ENCODE data around the gene ATP2C2. TPM values are rescaled to one million over a fixed set of nuclear protein-coding genes. Genes with fewer than 3 reads are reported as not detected.
"Not testable (repeated sequence)": the region's sequence is repeated elsewhere in the genome, so short reads cannot be mapped to it uniquely, and the experiment has no call there.

ATP2C2 gene
- total RNA-seq, 1 donor from 2014 or later: 33.2 TPM

DNA sequence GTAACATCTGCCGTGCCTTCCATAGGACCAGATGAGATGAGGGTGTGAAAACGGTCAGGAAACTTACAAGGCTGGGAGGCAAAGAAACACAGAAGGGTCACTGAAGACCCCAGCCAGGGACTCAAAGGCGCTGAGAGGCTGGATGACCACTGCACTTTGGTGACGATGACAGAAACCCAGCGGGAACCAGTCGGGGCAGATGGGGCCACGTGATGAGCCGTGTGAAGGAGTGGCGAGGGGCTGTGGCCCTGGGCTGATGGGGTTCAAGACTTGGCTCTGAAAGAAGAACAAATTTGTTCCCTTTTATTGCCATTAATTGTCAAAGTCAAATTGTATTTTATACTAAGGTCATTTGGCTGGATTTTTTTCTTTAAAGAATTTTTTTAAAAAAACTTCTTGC is 28.6 kb upstream of the ATP2C2 start:
- no peak for DNase-seq (ENCODE audit: low spot score)

DNA sequence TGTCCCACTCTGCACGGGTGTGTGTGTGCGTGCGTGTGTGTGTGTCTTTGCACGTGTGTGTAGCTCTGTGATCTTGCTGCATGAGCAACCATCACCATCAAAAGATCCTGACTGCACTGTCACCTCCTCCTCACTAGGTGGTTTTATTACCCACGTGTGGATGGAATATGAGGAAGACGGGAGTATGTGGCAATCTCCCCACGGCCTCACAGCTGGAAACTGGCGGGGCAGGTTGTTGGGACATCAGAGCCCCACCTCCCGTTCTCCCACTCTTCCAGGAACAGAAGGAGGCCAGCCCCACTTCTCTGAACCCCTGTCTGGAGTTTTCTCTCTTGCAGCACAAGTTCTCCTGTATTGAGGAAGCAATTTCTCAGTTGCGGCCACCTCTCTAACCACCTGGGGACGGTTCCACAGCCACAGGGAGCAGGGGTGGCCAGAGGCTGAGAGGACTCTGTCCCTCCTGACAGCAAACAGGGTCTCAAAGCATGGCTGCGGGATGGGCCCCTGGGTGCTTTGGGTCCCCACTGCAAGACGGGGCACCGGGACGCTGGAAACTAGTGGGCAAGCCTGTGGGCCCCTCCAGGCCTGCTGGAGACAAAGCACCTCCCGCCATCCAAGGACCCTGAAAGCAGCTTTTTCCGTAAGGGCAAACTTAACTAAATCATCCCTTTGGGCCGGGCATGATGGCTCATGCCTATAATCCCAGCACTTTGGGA is 27.9 kb upstream of the ATP2C2 start:
- DNase-seq (ENCODE audit: low spot score): peak; percentile 65

DNA sequence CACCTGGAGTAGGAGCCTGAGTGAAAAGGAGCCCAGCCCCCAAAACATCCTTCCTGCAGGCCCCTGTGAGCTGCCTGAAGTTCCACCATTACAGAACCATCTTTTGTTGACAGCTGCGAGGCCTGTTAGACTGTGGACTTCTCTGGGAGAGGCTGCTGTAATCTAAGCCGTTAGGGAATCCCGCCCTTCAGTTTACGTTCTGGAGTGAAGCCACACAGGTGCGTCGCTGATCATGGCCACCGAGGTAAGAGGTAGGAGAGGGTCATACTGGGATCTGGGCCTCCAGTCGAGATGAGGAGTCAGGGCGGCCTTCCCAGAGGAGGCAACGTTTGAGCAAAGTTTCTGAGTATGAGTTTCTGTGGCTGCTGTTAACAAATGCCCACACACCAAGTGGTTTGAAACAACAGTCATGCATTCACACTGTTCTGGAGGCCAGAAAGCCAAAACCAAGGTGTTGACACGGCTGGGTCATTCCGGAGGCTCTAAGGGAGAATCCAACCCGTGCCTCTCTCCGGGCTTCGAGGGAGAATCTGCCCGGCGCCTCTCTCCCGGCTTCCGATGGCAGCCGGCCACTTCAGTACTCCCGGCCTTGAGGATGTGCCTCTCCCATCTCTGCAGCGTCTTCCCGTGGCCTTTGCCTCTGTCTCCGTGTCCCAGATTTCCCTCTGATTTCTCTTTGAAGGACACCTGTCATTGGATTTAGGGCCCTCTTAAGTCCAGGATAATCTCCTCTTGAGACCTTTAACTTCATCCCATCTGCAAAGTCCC is 26.6 kb upstream of the ATP2C2 start:
- no peak for DNase-seq (ENCODE audit: low spot score)

DNA sequence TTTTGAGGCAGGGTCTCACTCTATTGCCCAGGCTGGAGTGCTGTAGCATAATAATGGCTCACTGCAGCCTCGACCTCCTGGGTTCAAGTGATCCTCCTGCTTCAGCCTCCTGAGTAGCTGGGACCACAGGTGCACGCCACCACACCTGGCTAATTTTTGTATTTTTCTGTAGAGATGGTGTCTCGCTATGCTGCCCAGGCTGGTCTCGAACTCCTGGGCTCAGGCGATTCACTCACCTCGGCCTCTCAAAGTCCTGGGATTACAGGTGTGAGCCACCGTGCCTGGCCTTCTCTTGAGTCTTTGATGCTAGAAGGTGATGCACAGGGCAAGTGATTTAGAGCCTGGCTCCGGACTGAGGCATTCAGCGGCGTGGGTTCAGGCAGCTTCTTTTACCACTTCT is 24.5 kb upstream of the ATP2C2 start:
- not testable (repeated sequence) for DNase-seq (ENCODE audit: low spot score)

DNA sequence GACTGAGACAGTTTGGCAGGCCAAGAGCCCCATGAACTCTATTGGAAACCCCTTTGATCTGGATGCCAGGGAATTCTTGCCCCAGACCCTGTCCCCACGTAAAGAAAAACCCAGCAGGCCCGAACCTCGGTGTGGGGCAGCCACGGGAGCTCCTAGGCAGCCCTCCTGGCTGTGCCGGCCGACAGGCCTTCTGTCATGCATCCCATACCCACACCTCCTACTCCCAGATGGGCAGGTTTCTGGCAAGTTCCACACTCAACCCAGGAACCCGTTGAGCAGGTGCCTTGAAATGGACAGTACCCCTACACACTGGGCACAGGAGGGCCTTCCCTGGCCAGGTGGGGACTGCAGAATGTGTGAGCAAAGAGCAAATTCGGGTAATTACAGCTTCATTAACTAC is 23.6 kb upstream of the ATP2C2 start:
- no peak for DNase-seq (ENCODE audit: low spot score)

DNA sequence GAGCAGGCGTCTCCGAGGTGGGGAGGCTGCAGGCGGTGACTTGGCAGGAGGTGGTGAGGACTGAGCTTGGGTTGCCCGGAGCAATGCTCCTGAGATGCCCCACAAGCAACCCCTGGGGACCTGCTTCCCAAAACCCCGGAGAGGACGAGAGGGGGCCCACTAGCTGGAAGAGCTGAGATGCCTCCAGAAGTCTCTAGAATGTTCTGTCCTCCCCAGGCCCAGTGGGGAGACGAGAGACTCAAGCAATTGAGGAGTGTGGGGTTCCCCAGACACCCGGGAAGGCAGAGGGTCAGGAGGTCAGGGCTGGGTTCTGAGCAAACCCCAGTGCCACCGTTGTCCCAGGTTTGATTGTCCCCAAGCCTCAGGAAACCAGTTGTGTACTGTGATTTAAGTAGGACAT is 21.2 kb upstream of the ATP2C2 start:
- DNase-seq (ENCODE audit: low spot score): no peak

DNA sequence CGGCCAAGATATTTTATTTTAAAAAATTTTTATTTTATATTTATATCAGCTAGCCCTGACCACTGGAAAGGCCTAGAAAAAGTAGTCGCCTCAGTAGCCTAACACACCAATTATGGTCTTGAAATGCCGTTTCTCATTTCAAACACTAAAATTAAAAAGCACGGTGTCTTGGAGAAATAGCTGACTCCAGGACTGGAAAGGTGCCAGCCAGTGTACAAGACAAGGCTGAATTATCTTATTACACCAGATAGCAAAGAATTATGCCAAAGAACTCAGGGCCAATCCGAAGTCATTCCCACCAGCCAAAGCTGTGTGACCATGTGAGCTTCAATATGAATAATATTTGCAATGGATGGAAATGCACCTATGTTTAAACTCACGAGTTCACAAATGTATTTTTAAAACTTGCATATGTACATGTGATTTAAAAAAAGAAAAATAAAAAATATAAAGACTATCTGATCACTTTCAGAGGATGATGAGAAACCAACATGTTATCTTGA is 19.9 kb upstream of the ATP2C2 start:
- DNase-seq (ENCODE audit: low spot score): no peak

DNA sequence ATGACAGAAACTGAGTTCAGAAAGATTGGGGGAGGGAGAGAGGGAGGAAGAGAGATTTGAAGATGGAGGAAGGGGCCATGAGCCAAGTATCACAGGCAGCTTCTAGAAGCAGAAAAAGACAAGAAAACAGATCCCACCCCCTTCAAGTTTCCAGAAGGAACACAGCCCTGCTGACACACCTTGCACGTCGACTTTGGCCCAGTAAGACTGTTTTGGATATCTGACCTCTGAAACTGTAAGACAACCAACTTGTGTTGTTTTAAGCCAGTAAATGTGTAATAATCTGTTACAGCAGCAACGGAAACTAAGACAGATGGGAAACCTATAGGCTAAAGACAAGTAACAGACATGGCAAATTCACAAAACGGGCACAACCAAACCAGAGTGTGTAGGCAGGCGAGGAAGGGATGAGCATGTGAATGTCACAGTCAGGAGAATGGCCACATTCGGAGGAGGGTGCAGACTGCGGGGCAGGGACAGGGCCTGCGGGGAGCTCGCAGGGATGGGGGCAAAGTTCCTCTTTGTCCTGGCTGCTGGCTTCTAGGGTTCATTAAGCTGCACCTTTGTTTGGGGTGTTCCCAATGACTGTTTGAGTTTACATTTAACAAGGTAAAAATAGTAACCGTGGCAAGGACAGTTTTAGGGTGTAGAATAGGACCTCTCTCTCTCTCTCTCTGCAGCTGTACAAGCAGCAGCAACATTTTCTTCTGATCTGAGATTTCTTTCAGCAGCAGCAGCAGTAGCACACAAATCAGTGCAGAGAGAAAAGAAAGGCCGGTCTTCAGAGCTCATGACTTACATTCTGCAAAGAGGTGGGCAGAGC is 18.3 kb upstream of the ATP2C2 start:
- DNase-seq (ENCODE audit: low spot score): no peak

DNA sequence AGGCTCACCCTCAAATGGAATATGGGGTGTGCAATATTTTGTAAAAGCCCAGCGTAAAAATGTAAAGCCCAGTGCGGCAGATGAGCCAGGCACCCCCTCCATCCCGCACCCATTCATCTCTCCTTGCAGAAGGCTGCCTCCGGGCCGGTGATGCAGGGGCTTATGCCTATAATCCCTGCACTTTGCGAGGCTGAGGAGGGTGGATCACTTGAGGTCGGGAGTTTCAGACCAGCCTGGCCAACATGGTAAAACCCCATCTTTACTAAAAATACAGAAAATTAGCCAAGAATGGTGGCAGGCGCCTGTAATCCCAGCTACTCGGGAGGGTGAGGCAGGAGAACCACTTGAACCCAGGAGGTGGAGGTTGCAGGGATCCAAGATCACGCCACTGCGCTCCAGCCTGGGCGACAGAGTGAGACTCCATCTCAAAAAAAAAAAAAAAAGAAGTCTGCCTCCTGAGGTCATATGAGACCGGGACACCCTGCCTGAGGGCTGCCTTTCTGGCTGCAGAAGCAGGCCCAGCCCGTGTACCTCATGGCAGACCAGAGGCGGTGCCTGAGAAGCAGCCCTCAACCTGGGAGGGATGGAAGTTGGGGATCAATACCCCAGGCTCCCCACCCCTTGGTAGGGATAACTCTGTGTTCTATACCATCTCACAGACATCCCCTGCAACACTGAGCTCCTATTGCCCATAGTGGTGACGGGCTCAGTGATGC is 17.5 kb upstream of the ATP2C2 start:
- no peak for DNase-seq (ENCODE audit: low spot score)

DNA sequence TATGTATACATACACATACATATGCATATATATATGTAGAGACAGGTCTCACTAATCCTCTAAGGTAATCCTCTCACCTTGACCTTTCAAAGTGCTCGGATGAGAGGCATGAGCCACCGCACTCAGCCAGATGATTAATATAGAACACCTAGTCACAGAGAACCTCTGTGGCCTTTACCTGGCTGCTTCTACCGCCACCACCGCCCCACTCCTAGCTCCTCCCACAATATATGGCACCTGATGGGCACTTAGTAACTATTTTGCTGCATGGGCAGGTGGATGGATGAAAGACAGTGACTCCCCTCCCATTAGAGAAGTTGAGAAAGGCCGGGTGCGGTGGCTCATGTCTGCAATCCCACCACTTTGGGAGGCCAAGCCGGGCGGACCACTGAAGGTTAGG is 16.7 kb upstream of the ATP2C2 start:
- DNase-seq (ENCODE audit: low spot score): no peak

DNA sequence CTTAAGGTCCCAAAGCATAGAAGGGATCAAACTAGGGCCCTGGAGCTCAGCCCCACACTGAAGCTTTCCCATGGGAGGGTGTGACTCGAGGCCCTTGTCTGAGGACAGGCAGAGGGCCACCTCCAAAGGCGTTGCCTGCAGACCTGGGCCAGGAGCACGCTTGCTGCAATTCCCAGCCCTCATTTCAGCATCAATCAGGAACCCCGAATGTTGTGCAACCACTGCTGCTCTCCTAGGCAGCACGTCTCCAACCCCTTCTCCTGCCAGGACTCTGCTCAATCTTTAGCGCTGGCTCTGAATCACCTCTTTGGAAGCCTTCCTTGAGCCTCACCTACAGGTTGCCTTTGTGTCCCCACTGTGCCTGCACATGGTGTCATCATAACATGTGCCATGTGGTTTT is 14.0 kb upstream of the ATP2C2 start:
- no peak for DNase-seq (ENCODE audit: low spot score)

DNA sequence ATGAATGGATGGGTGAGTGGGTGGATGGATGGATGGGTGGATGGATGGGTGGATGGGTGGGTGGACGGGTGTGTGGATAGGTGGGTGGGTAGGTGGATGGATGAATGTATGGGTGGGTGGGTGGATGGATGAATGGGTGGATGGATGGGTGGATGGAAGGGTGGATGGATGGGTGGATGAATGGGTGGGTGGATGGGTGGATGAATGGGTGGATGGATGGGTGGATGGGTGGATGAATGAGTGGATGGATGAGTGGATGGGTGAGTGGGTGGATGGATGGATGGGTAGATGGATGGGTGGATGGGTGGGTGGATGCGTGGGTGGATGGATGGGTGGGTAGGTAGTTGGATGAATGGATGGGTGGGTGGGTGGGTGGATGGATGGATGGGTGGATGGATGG is 13.2 kb upstream of the ATP2C2 start:
- no peak for DNase-seq (ENCODE audit: low spot score)

DNA sequence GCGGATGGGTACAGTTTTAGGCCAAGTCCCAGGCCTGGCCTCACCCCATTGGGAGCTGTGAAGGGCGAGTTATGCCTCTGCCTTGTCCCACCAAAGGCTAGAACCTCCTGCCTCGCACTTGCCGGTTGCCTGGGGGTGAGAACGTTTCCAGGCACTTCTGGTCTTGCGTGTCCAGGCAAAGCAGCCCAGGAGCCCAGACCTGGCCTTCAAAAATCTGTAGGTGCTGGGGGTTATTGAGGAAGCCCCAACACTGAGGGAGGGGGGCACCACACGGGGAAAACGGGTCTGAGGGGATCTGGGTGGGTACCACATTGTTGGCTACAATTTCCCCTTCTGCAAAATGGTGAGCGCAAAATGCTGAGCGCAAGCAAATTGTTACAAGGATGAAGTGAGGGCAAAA is 12.2 kb upstream of the ATP2C2 start:
- DNase-seq (ENCODE audit: low spot score): no peak

DNA sequence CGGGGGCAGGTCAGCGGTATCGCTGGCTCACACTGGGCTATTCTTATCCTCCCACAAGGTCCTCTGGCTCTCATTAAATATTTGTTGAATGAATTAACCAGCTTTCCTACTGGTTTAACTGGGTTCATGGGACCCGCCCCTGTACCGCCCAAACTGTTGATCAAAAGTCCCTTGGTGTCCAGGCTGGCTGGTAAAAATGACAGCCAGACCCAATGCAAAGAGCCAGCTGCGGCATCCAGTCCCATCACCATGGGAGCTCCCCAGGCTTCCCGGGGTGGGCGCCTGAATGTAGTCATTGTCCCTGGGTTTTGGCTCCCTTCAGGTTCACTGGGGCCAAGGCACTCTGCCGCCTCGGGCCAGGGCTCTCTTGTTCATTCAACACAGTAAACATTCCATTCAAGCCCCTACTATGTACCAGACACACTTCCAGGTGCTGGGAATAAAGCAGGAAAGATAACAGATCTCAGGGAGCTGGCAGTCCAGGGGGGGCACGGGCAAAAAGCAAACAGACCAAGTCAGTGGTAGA is 11.7 kb upstream of the ATP2C2 start:
- no peak for DNase-seq (ENCODE audit: low spot score)

DNA sequence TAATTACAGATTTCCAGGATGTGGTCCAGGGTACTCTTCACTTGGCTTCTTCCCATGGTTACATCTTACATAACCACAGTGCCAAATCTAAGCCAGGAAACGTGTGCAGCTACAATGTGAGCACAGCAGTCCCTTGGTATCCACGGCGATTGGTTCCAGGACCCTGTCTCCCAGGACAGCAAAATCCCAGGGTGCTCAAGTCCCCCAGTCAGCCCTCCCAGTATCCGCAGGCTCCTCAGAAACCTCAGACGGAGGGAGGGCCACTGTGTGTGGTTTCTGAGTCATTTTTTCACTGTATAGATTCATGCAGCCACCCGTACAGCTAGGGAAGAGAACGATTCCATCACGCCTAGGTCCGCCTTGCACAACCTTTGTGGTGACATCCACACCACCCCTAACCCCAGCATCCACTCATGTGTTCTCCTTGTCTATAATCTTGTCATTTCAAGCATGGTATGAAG is 11.1 kb upstream of the ATP2C2 start:
- no peak for DNase-seq (ENCODE audit: low spot score)

DNA sequence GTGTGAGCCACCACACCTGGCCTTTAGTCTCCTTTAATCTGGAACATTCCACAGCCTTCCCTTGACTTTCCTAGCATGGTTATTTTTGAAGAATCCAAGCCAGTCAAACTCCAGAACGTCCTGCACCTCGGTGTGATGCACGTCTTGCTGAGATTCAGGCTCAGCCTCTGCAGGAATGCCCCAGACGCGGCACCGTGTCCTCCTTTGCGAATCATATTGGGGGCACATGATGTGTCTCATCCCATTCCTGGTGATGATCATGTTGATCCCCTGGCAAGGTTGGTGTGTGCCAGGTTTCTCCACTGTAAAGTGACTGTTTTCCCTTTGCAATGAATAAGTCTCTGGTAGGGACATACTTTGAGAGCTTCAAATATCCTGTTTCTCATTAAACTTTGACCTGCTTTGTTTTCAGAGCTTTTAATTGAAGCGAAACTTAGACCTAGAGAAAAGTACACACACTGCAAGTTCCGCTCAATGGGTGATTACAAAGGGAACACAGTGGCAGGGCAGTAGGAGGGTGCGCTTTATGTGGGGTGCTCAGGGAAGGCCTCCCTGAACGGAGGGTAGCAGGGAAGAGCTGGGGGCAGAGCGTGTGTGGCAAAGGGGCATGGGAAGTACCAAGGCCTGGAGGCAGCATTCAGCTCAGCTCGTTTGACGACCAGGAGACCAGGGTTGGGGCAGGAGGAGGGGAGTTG is 9.6 kb upstream of the ATP2C2 start:
- DNase-seq (ENCODE audit: low spot score): no peak

DNA sequence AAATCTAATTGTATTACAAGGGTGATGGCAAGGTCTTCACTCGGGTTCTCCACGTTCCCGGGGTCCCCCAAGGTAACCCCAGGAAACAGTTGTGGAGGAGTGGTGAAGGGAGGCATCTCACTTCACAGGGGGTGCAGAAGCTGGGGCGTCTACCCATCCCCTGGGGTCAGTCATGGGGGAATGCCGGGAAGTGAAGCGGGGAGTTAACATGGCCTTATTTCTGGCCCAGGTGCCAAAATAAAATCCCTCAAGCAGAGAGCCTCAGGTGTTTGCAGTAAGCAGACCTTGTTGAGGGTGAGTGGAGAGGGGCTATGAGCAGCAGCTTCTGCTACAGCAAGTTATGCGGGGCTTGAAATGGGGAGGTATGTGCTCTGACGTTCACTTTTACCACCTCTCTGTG is 9.0 kb upstream of the ATP2C2 start:
- no peak for DNase-seq (ENCODE audit: low spot score)

DNA sequence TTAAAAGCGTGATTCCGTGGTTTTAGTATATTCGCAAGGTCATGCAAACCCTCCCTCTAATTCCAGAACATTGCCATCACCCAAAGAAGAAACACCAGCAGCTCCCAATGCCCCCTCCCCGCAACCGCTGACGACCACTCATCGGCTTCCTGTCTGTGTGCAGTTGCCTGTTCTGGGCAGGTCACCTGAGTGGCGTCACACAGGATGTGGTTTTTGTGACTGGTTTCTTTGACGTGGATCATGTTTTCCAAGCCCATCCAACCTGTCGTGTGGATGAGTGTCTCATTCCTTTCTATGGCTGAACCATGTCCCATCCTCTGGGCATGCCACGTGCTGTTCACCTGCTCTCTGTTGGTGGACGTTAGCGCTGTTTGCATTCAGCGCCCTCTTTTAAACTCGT is 8.2 kb upstream of the ATP2C2 start:
- no peak for DNase-seq (ENCODE audit: low spot score)

DNA sequence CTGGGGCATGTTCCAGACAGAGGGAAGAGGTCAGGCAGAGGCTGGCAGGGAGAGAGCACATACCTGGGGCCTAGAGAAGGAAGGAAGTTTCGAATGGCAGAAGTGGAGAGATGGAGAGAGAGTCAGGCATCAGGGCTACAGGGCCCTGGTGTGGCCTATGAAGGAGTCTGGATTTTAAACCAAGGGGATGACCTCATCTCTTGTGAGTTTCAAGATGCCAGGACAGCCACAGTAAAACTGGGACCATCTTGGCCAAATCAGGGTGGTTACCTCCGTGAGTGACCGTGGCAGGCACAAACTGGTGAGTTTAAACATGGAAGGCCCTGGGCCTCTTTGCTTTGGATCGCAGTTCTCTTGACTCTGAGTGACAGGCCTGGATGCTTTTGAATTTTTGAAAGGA is 7.6 kb upstream of the ATP2C2 start:
- no peak for DNase-seq (ENCODE audit: low spot score)

DNA sequence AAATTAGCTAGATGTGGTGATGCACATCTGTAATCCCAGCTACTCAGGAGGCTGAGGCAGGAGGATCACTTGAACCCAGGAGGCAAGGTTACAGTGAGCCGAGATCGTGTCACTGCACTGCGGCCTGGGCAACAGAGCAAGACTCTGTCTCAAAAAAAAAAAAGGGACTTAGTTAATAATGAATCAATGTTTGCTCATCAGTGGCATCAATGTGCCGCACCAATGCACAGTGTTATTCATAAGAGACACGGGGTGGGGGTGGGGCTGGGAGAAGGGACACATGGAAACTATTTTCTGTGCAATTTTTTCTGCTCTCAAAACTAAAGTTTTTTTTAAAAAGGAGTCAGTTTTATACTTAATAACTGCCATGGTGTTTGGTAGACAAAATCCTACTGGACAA is 6.8 kb upstream of the ATP2C2 start:
- no peak for DNase-seq (ENCODE audit: low spot score)

DNA sequence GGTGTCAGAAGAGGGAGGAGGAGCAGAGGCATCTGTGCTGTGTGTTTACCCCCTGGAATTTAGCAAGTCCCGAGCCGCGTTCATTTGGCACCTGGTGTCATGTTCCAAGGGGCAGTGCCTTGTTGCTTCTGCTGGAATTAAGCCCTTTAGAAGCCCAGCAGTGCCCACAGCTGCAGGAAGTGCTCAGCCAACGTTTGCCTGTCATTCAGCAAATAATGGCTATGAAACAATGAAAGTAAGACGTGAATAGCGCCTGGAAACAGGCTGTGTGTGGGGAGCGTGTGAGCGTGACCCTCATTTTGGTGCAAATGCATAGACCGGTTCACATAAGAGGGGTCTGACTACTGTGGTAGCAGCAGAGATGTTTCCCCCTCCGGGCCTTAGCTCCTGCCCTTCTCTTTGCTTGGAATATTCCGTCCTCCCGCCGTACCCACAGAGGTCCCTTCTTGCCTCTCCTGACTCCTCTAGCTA is 5.8 kb upstream of the ATP2C2 start:
- no peak for DNase-seq (ENCODE audit: low spot score)

All from ureter (tissue), 1 donor.